Psoas muscle (tissue), 8 donors: ENCODE measurements around the gene STX2. TPM values are rescaled to one million over a fixed set of nuclear protein-coding genes. Genes with fewer than 3 reads are reported as not detected.

Experiments
- ATAC-seq, 4 donors: fragments of 200-7000 bp; cut with Tn5 transposase; one replicate each; pipeline ENCODE4 v1.9.1; 2020; ENCODE audit warnings: moderate library complexity in 3 of 4, mild to moderate bottlenecking in 2 of 4
- DNase-seq, 2 donors: peaks; one replicate each; pipeline ENCODE4 v3.0.0-alpha.2; 2020
- H3K27ac ChIP-seq: fragments of 200-600 bp; one replicate; pipeline ENCODE4 v1.8.0; 2022
- H3K27me3 ChIP-seq, 3 donors: fragments of 200-600 bp in 1 of 3; one replicate each; pipeline versions ENCODE4 v1.6.1 to v1.8.0; 2013 to 2022; ENCODE audit warnings: low read length in 2 of 3, mild to moderate bottlenecking in 2 of 3, moderate library complexity in 1 of 3; ENCODE audit not compliant: insufficient read depth in 3 of 3
- H3K36me3 ChIP-seq, 2 donors: fragments of 200-600 bp in 1 of 2; one replicate each; pipeline versions ENCODE4 v1.6.1 to v1.8.0; 2013 to 2022; ENCODE audit warnings: low read depth in 1 of 2, mild to moderate bottlenecking in 1 of 2, moderate library complexity in 1 of 2; ENCODE audit not compliant: insufficient read depth in 1 of 2
- H3K4me1 ChIP-seq: fragments of 200-600 bp; one replicate; pipeline ENCODE4 v1.8.0; 2022
- H3K4me3 ChIP-seq: fragments of 200-600 bp; one replicate; pipeline ENCODE4 v1.8.0; 2022; ENCODE audit warnings: mild to moderate bottlenecking
- H3K9me3 ChIP-seq: fragments of 200-600 bp; one replicate; pipeline ENCODE4 v1.8.0; 2022
- WGBS, 3 donors: extraction: QIAGEN DNeasy Blood & Tissue Kit; methylation state at CpG; one replicate each; pipeline versions ENCODE4 v1.1.6 to v1.1.7; 2013; 5-methylcytosine and 5-hydroxymethylcytosine counted together
- intact Hi-C, 2 donors: fragments of 100-400 bp; cut with DNase I; formaldehyde crosslinking; loops; one replicate each; pipeline versions ENCODE4 v1.11.0 to v1.14.2; 2022
- polyA plus RNA-seq, 3 donors: library from polyadenylated mRNA; stranded (reverse); fragments of 200-250 nt; gene quantifications; one replicate each; pipeline ENCODE4 v1.2.3, GENCODE V29; 2013
- total RNA-seq, 4 donors: library from RNA; stranded (reverse); fragmentation: NEBNext Ultra II Directional in 2 of 4; extraction: Animal tissue kit (Norgen Biotek cat#: 25700) in 2 of 4; gene quantifications; one replicate each; pipeline versions ENCODE4 v1.2.1 to v1.2.4, GENCODE V29; 2021 to 2023
- TF ChIP-seq, protein P1 (sequence below): fragments of 200-600 bp; IDR thresholded peaks from one replicate; pipeline ENCODE4 v1.8.0; 2022; ENCODE audit warnings: antibody characterized with exemption
- donor health status: healthy with polysubstance abuse.
- donor health status: DM: no; HTN: no; CAD: no; lungs with moderate emphysema.
- donor health status: Bipolar disorder and iron deficiency.
- donor health status: healthy.
- donor health status: DM: yes; HTN: yes; CAD: no.
- donor health status: DM: no; HTN: no; CAD: no.
- donor health status: DM: no; HTN: no; CAD: no.
- donor health status: DM: yes; HTN: yes; CAD: no.

The STX2 gene
- total and polyA plus RNA-seq, 7 donors, result 5.4 to 11.3 (median 6.2) TPM

DNA sequence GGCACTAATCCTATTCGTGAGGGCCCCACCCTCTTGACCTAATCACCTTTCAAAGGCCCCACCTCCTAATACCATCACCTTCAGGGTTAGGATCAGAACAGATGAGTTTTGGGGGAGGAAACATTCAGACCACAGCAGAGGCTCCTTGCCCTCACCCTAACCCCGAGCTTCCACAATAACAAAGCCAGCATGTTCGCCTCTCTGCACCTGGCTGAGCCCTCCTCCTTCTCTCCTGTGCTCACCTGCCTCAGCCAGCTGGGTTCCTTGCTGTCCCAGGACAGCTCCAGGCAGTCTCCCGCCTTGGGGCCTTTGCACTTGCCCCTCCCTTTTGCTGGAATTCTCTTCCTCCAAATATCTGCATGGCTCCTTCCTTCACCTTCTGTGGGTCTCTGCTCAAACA, 23.1 kb upstream of the STX2 start:
- DNase-seq (no peak), ATAC-seq (no peak)
- Histone ChIP-seq H3K4me1 (no peaks in the 10 kb centered on the region), H3K27me3 (peaks cover 0 to 2% (median 0%) of the 10 kb centered on the region in 3 donors), H3K36me3 (no peaks in the 10 kb centered on the region), H3K27ac (no peak overlapping the region), H3K4me3 (no peak overlapping the region), H3K9me3 (no peaks in the 10 kb centered on the region)
- intact Hi-C loops, result no loop called here
- 81 to 95% (median 90%) methylated on average over 4 of the region's 4 CpGs for WGBS, 3 donors
- TF ChIP-seq, protein P1, sequence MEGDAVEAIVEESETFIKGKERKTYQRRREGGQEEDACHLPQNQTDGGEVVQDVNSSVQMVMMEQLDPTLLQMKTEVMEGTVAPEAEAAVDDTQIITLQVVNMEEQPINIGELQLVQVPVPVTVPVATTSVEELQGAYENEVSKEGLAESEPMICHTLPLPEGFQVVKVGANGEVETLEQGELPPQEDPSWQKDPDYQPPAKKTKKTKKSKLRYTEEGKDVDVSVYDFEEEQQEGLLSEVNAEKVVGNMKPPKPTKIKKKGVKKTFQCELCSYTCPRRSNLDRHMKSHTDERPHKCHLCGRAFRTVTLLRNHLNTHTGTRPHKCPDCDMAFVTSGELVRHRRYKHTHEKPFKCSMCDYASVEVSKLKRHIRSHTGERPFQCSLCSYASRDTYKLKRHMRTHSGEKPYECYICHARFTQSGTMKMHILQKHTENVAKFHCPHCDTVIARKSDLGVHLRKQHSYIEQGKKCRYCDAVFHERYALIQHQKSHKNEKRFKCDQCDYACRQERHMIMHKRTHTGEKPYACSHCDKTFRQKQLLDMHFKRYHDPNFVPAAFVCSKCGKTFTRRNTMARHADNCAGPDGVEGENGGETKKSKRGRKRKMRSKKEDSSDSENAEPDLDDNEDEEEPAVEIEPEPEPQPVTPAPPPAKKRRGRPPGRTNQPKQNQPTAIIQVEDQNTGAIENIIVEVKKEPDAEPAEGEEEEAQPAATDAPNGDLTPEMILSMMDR, result no peak

DNA sequence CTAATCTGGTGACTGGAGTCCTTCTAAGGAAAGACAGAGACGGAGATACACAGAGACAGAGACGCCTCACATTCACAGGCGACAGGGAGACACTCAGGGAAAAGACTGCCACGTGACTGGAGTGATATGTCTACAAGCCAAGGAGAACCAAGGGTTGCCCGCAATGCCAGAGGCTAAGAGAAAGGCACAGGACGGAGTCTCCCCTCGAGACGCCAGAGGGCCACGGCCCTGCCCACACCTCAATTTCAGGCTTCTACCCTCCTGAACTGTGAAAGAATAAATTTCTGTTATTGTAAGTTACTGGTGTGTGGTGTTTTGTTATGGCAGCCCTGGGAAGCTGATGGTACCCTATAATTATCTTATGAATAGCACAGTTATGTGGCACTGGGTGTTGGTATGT, 21.3 kb upstream of the STX2 start:
- ATAC-seq, result no peak
- TF ChIP-seq, protein P1, result no peak
- H3K36me3 ChIP-seq, result no peaks in the 10 kb centered on the region
- DNase-seq, result no peak
- no peaks in the 10 kb centered on the region for H3K4me1 ChIP-seq
- H3K4me3 ChIP-seq, result no peak overlapping the region
- no peak overlapping the region for H3K27ac ChIP-seq
- WGBS, 3 donors, result 86 to 92% (median 89%) methylated on average over 9 of the region's 9 CpGs
- H3K9me3 ChIP-seq, result no peaks in the 10 kb centered on the region
- H3K27me3 ChIP-seq, result peaks cover 0 to 6% (median 0%) of the 10 kb centered on the region in 3 donors
- intact Hi-C loops, result no loop called here

DNA sequence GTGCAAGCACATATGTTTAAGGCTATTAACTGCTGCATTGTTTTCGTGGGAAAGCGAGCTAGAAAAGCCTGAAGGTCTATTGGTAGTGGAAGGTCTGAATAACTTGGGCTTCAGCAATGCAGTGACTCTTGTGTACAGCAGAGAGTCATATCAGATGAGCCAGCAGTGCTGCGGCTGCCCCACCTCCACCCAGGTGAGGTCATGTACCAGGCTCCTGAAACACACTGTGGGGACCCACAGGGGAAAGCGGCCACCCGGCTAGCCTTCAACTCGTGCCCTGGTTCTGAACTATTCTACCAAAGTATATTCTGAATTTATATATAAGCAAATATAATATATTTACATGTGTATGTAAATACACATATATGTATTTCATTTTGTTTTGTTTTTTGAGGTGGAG, 20.1 kb upstream of the STX2 start:
- Histone ChIP-seq H3K4me1 (no peaks in the 10 kb centered on the region), H3K27me3 (peaks cover 0 to 12% (median 0%) of the 10 kb centered on the region in 3 donors), H3K4me3 (no peak overlapping the region), H3K36me3 (no peaks in the 10 kb centered on the region), H3K27ac (no peak overlapping the region), H3K9me3 (no peaks in the 10 kb centered on the region)
- ATAC-seq (no peak), DNase-seq (no peak)
- TF ChIP-seq, protein P1, result no peak
- intact Hi-C loops, result no loop called here
- 90 to 94% (median 92%) methylated on average over 6 of the region's 6 CpGs for WGBS, 3 donors

DNA sequence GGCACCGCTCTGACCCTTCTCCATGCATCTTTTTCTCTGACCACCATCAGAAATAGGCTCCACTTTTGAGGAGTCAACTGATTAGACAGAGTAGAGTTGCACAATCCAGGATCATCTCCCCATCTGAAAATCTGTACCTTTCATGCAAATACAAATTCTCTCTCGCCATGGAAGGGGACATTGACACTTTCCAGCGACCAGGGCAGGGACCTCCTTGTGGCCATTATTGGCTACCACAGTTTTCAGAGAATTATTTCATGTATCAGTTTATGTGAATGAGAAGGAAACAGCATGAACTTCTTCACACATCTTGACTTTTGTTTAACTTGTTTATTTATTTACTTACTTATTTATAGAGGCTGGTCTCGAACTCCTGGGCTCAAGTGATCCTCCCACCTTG, 19.0 kb upstream of the STX2 start:
- ATAC-seq, result no peak
- H3K27ac ChIP-seq, result no peak overlapping the region
- no peaks in the 10 kb centered on the region for H3K4me1 ChIP-seq
- DNase-seq, result no peak
- 82 to 85% (median 84%) methylated on average over 4 of the region's 4 CpGs for WGBS, 3 donors
- H3K36me3 ChIP-seq, result no peaks in the 10 kb centered on the region
- H3K4me3 ChIP-seq, result no peak overlapping the region
- TF ChIP-seq, protein P1, result no peak
- H3K9me3 ChIP-seq, result no peaks in the 10 kb centered on the region
- intact Hi-C loops, result no loop called here
- H3K27me3 ChIP-seq, result peaks cover 0 to 19% (median 0%) of the 10 kb centered on the region in 3 donors

DNA sequence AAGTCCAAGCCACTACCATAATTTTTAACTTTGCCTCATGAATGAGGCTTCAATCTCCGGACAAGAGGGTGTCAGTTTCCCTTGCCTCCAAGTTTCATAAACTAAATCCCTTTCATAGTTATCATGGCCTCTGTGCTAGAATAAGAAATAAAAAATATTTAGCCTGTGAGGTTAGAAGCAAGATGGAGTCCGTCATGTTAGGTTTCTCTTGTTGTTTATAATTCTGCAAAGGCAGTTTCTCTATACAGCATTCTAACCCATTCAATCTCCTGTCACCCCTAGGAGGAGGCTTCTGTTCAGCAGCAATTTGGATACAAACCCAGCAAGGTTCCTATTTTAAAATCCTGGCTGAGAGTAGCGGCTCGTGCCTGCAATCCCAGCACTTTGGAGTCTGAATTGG, 17.0 kb upstream of the STX2 start:
- Histone ChIP-seq H3K27ac (no peak overlapping the region), H3K9me3 (no peaks in the 10 kb centered on the region), H3K36me3 (no peaks in the 10 kb centered on the region), H3K27me3 (peaks cover 0 to 19% (median 0%) of the 10 kb centered on the region in 3 donors), H3K4me1 (no peaks in the 10 kb centered on the region), H3K4me3 (no peak overlapping the region)
- ATAC-seq, result no peak
- TF ChIP-seq, protein P1, result no peak
- WGBS, 3 donors, result 63 to 77% (median 74%) methylated on average over 4 of the region's 4 CpGs
- intact Hi-C loops, result no loop called here
- no peak for DNase-seq
